NCI-H1930 (cell line): ENCODE results near the gene C6orf141.

Source experiments
- DNase-seq, 2 experiments: peaks; one replicate each; lab custom pipeline; 2025; lab: John Stamatoyannopoulos, UW

Gene C6orf141

DNA sequence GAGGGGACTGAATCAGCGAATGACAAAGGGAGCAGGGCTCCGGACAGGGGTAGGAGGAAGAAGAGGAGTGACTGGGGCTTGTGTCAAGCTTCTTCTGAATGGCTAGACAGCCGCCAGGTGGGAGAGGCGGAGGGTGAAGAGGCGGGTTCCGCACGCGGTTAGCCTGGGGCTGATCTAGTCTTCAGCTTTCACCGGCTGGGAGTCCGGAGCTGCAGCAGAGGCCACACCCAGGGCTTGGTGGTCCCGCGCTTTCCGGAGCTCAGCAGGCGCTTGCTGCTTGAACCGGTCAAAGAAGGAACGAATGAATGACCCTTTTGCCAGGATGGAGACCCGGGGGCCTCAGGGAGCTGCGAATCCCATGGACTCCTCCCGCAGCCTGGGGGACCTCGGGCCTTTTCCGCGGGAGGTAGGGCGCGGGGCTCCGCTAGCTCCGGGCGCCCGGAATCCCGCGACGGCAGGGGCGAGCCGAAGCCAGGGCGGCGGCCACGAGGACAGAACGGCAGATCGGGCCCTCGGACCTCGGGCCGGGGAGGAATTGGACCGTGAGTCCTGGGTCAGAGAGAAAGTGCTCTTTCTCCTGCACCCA is at the start of gene C6orf141:
C6orf141 (plus strand) TSS at position 177 of the 586 bp plus-strand sequence; CDS start at position 302, 125 bp downstream.
- peak; percentile 10 to 48 for DNase-seq

DNA sequence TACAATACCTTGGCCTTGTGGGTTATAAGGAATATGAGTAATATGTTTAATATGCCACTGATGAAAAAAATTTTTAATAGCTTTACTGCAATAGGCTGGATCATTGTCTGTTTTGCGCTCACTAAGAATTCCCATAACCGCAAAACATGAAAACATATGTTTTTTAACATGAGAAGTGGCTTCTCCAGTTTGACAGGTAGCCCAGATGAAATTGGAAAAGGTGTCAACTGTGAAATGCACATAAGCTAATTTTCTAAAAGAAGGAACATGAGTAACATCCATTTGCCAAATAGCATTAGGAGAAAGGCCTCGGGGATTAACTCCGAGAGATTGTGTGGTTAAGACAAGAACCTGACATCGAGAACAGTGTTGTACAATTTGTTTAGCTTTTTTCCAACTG is 45.8 kb upstream of the C6orf141 start:
- DNase-seq = no peak

DNA sequence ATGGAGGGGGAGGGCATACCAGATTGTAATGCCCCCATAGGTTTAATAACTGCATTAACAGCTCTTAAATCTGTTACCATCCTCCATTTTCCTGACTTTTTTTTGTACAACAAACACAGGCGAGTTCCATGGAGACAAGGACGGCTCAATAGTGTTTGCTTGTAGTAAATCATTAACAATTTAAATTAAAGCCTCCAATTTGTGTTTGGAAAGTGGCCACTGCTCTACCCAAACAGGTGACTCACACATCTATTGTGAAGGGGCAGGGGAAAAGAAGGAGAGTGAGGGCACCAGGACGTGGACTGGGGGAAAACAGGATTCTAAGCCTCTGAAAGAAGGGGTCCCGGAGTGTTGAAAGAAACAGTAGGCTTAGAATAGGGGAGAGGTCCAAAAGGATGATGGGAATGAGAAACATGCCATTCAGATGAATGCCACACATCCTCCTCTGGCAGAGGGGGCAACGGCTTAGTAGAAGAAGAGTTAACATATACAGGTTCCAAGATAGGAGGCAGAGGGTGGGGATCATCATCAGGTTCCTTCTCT is 43.8 kb upstream of the C6orf141 start:
- DNase-seq = no peak

DNA sequence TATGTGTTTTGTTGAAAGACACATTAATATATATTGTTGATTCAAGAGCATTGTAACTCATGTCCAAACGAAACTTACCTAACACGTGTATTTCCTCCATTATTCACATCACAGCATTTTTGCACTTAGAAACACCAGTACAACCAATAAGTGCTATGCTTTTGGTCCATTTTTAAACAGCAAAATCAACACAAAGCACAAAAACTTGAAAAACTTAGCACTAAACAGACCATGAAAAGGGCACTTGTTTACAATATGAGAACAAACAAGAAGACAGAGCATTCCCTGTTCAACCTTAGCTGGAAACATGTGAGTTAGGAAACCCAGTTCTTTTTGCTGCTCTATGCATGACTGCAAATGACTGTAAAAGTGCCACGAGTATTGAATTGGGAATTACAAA is 41.1 kb upstream of the C6orf141 start:
- no peak for DNase-seq

DNA sequence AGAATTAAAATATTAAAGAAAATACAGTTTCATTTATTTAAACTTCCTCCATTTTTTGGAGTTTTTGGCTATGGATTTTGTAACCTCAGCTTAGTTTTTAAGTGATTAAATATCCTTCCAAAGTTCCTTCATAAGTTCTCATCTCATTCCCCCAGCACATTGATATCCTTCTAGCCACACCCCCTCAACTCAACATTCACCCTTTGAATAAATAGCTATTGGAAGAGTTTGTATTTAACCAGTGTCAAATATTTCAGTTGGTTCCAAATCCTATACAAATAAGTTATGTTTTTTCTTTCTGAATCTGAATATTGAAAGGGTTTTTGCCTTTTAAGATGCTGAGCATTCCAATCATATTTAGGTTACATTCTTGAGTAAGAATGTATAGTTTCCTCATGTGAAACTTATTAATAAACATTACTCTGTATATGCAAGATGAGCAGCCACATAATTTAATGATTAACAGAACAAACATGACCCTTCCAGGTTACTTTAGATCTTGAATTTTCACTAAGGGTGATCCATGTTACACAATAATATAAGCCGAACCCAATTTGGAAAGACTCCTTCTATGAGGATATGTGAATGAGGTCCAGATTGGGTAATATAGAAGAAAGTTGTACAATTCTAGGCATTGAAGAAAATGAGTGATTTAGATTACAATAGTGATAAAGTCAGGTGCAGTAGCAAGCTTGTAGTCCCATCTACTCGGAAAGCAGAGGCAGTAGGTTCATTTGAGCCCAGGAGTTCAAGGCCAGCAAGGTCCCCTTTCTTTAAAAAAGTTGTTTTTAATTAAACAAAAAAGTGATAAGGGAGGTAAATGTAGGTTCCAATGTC is 37.1 kb upstream of the C6orf141 start:
- no peak for DNase-seq

DNA sequence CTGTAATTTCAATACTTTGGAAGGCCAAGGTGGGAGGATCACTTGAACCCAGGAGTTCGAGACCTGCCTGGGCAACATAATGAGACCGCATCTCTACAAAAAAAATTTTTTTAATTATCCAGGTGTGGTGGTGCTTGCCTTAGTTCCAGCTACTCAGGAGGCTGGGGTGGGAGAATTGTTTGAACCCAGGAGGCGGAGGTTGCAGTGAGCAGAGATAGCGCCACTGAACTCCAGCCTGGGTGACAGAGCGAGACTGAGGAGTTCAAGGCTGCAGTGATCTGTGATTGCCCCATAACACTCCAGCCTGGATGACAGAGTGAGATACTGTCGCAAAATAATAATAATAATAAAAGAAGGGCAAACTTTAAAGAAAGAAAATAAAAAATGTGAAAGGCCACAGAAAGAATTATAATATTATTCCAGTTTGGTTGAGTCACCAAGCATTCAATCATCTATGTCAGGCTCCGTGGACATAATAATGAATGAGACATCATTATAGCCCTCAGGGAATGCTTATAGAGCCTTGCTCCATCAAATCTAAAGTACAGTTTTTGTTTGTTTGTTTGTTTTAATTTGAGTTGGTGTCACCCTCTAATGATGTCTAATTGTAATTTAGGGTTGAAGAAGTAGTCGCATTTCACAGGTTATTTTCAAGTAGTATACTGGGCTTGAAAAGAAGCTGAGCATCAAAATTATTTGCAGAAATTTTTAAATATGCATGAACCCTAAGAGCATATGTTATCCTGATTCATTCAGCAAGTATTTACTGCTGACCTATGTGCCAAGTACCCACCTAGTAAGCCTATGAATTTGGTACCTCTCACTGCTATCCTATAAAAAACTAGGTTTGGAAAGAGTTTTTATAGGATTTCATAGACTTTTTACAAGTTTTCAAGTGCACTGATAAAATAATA is 35.6 kb upstream of the C6orf141 start:
- DNase-seq = no peak

DNA sequence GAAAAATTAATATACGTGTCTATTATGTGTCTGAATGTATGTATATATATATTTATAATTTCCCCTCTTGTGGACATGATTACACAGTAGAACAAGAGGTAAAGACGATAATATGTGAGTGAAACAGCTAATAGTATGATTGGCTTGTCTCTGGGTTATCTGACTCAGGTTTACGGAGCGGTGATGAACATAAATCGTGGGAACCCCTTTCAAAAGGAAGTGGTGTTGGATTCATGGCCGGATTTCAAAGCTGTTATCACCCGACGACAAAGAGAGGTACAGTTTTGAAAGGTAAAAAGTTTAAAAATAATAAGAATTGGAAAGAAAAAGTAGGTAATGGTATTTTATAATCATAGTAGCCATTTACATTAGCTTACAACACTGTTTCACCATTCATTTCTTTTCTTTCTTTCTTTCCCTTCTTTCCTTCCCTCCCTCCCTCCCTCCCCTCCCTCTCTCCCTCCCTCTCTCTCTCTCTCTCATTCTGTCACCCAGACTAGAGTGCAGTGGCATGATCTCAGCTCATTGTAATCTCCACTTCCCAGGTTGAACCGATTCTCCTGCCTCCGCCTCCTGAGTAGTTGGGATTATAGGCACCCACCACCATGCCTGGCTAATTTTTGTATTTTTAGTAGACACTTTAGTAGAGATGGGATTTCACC is 34.9 kb upstream of the C6orf141 start:
- no peak for DNase-seq

DNA sequence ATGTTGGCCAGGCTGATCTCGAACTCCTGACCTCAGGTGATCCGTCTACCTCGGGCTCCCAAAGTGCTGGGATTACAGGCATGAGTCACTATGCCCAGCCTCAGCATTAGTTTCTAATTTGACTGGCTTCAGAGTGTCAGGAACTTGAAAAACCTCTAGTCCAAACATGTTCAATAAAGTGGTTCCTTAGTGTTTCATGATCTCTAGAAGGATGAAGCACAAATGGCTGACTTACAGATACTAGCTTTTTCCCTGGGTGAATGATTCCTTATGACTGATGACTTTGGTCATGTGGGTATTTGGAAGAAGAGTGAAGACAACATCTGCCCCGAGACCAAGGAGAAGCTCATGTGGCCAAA is 34.3 kb upstream of the C6orf141 start:
- no peak for DNase-seq

DNA sequence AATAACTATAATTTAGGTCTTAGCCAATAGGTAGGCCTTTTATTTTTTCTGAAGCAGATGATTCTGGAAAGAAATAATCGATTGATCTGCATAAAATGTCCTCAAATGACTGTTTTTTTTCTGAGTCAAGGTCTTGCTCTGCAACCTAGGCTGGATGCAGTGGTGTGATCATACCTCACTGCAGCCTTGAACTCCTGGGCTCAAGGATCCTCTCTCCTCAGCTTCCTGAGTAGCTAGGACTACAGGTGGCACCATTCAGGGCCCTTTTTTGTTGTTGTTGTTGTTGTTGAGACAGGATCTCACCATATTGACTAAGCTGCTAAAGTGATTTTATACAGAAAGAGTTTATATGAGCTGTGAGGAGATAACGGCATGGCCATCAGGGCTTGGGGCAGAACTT is 32.5 kb upstream of the C6orf141 start:
- no peak for DNase-seq

DNA sequence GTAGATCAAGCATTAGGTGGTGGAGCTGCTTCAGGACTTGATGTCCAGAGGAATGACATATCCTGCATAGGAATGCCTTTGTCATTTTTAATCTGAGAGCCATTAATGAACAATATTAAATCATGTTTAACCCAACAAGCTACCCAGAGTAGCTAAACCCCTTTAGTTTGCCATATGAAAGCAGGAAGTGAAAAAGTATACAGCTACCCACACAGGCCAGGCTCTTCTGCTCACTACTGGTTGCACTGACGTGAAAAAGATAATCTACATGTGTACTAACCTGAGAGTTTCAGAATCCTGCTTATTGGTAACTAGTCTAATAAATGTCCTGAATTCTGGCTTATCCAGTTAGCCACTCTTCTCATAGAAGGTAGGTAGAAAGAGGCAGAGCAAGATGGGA is 30.8 kb upstream of the C6orf141 start:
- no peak for DNase-seq

DNA sequence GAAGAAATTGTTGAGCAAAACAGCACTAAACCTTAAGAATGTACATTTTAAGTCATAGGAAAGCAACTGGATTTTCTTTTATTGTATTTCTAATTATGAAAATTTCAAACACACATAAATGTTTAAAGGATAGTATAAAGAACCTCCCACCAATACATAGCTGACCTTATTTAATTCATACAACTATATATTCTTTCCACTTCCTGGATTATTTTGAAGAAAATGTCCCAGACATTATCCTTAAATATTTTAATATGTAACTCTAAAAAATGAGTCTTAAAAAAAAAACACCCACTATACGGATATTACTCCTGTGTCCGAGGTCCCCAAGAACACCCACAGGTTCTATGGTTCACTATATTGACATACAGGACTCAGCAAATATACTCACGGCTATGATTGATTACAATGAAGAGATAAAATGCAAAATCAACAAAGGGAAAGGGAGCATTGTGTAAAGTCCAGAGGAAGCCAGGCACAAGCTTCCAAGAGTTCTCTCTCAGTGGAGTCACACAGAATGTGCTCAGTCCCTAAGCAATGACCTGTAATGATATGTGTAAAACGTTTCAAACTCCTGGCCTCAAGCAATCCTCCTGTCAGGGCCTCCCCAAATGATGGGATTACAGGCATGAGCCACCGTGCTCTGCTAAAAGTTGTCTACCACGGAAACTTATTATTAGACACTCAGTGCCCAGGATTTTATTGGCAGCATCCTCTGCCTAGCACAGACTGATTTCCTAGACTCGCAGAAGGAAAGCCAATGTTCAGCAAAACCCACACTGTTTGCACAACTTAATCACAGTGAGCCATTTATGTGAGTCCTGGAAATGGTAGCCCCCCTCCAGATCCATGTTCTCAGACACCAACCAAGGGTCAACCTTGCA is 27.5 kb upstream of the C6orf141 start:
- no peak for DNase-seq

DNA sequence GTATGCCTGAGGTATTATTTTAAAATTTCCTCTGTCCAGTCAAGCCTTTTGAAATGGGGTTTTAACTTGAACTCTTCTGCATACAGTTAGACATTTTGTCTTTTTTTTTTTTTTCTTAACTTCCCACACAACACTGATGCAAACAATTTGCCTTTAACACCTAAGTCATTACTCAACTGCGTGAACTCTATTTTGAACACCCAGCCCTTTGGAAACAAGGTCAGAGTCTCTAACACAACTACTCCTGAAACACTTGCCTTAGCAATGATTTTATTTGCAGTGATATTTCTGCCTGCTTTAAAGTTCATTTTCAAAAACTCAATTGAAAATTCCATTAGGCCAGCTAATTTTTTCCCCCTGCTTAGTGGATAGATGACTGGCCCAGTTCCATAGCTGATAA is 26.6 kb upstream of the C6orf141 start:
- DNase-seq = no peak

DNA sequence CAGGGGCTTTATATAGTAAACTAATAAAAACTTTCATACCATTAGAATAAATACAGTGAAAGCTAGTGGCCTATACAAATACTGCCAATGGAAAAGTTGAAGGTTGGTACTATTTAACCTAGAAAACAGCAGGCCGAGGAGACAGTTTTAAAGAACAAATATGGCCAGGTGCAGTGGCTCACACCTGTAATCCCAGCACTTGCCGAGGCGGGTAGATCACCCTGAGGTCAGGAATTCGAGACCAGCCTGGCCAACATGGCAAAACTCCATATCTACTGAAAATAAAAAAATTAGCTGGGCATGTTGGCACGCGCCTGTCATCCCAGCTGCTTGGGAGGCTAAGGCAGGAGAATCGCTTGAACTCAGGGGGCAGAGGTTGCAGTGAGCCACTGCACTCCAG is 25.9 kb upstream of the C6orf141 start:
- no peak for DNase-seq

DNA sequence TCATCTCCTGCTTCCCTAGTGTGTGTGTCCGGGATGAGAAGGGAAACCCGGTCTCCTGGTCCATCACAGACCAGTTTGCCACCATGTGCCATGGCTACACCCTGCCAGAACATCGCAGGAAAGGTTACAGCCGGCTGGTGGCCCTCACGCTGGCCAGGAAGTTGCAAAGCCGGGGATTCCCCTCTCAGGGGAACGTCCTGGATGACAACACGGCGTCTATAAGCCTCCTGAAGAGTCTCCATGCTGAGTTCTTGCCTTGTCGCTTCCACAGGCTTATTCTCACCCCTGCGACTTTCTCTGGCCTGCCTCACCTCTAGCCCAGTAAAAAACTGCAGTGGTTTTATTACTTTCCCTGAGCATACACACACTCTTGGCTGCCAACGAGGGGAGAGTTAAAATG is 23.9 kb upstream of the C6orf141 start:
- no peak for DNase-seq

DNA sequence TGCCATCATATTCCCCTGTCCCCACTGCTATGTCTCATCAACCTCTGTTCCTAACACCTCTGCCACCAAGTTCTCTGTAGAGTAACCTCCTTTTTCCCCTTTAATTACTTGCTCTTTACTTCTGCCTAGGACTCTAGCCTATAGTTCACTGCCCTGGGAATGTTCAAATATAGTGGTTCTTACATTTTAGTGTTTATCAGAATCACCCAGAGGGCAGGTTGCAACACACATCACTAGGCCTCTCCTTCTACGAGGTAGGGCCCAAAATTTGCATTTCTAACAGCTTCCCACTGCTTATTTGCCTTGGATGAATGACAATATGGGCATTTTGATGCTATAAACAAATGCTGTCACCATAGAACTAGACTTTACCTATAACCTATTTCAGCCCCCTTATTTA is 23.1 kb upstream of the C6orf141 start:
- DNase-seq = no peak

DNA sequence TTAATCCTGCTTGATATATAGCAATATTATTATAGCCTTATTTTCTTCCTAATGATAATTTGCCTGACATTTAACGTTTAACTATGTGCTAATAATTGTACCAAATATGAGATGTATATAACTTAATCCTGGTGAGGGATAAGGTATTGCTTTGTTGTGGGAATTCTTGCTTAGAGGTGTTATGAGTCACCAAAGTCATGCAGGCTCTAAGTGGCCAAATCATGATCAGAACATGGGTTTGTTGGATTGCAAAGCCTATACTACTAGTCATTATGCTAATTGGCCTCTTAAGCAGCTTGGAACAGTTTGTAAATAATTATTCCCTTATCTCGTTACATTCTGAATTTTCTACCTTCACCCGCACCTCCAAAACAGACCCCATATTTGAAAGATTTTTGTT is 21.9 kb upstream of the C6orf141 start:
- no peak for DNase-seq

DNA sequence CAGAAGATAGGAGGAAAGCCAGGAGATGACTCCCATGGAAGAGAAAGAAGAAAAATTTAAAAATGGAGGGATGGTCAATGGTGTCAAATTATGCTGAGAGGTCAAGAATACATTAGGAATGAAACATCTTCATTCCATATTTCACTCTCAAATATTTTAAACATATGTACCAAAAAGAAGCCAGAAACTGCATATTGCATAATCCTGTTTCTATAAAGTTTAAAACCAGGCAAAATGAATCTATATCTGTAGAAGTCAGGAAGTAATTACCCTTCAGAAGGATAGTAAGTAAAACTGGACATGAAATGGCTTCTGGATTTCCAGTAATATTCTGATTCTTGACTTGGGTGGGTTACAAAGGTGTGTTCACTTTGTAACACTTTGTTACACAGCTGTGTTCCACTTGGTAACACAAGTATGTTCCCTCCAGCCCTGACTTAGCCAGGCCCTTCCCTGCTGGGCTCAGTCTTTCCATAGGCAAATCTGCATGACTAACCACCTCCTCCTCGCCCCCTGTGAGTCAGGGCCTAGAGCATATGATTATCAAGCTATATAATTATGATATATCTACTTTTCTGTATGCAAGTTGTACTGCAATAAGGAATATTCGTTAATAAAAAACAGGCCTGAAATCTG is 20.2 kb upstream of the C6orf141 start:
- DNase-seq = no peak

DNA sequence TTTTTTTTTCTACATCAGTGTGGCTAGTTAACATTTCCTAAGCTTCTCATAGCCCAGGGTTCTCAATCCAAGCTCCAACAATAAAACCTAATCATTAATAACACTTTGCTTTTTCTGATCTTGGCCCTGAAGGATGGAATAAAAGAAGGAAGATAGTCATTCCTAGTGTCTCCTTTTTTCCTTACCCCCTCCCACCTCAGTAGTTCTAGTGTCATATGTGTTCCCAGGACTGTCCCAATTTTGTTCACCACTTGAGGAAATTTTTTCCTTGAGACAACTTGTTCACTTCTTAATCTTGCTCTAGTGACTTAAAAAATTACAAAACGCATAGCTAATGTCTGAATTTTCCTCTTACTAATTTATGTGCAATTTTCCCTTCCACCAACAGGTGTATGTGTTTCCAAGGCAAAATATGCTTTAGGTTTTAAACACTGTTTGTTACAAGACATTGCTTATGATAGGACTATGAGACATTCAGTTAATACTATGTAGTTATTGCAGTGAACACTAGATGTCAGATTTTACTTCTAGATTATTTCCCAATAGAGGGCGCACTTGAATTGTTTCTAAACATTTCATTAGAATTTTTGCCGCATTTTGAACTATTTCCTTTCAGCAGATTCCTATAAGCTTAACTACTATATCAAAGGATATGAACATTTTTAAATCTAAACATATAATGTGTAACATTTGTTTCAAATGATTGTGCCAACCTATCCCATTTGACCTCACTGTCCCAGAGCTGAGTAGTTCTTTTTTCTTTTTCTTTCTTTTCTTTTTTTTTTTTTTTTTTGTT is 18.5 kb upstream of the C6orf141 start:
- peak in 1 of 2 experiments; percentile 23 for DNase-seq

DNA sequence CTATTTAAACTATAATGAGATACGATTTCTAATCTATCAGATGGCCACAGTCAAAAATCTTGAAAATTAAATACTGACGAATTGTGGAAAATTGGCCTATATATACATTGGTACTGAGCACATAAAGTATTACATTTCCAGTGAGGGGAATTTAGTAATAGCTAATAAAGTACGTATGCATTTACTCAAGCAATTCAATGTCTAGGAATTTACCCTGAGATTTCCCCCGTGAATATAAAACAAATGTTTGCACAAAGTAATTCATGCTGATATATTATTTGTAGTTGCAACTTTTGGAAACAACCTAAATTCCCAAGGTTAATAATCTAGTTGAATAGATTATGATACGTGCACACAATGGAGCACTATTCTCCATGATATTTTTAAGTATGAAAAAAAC is 14.7 kb upstream of the C6orf141 start:
- DNase-seq = no peak

DNA sequence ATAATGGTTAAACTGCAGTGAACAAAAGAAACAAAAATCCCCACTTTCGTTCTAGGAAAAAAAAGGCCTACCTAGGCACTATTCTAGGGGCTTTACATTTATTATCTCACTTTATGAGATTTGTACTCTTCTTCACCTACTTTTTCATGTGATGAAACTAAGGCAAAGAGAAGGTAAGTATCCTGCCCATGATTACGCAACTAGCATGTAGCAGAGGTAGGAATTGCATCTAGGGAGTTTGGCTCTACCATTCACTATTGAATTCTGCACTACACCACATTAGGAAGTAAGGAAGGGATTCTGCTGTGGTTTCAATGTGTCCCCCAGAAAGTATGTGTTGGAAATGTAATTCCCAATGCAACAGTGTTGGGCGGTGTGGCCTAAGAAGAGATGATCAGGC is 11.4 kb upstream of the C6orf141 start:
- DNase-seq = no peak
